NCI-H526 (cell line): ENCODE data around the gene PIGT.

Experiments
- DNase-seq, 2 experiments: peaks; one replicate each; lab custom pipeline; 2025; lab: John Stamatoyannopoulos, UW

PIGT gene

GRCh38 chr20:45415822-45416637, at the start of gene PIGT:
PIGT (plus strand) TSS chr20:45416141; CDS start chr20:45416157, 16 bp downstream.
- DNase-seq, result peak; percentile 94 to 96

- DNase-seq, result no peak
Observed at GRCh38 chr20:45366192-45366591, 49.7 kb upstream of the PIGT start.

- DNase-seq, result no peak
Observed at GRCh38 chr20:45366631-45367030, 49.3 kb upstream of the PIGT start.

GRCh38 chr20:45367126-45367525, 48.8 kb upstream of the PIGT start:
- no peak for DNase-seq

GRCh38 chr20:45368221-45368980, 47.5 kb upstream of the PIGT start:
- DNase-seq, result no peak

GRCh38 chr20:45370571-45371160, 45.3 kb upstream of the PIGT start:
- DNase-seq, result no peak

GRCh38 chr20:45372241-45372640, 43.7 kb upstream of the PIGT start:
- no peak for DNase-seq

GRCh38 chr20:45372646-45373352, 43.1 kb upstream of the PIGT start:
- DNase-seq, result peak; percentile 17 to 63

GRCh38 chr20:45373353-45374100, 42.4 kb upstream of the PIGT start:
- peak; percentile 93 to 97 for DNase-seq

- no peak for DNase-seq
Observed at GRCh38 chr20:45374101-45374467, 41.9 kb upstream of the PIGT start.

GRCh38 chr20:45374966-45375365, 41.0 kb upstream of the PIGT start:
- DNase-seq, result no peak

- DNase-seq, result peak; percentile 56 to 79
Observed at GRCh38 chr20:45377269-45377668, 38.7 kb upstream of the PIGT start.

- no peak for DNase-seq
Observed at GRCh38 chr20:45378191-45378590, 37.8 kb upstream of the PIGT start, which contains the start of gene TP53TG5. TP53TG5 (minus strand) TSS chr20:45378325; CDS start chr20:45378236, 89 bp downstream.

GRCh38 chr20:45387274-45387673, 28.7 kb upstream of the PIGT start:
- no peak for DNase-seq

- no peak for DNase-seq
Observed at GRCh38 chr20:45390931-45391330, 25.0 kb upstream of the PIGT start.

- no peak for DNase-seq
Observed at GRCh38 chr20:45391559-45391958, 24.4 kb upstream of the PIGT start.

- DNase-seq, result peak in 1 of 2 experiments; percentile 18
Observed at GRCh38 chr20:45392733-45393132, 23.2 kb upstream of the PIGT start.

GRCh38 chr20:45394221-45395113, 21.5 kb upstream of the PIGT start:
- DNase-seq, result no peak

- no peak for DNase-seq
Observed at GRCh38 chr20:45395114-45395415, 20.9 kb upstream of the PIGT start.

- DNase-seq, result no peak
Observed at GRCh38 chr20:45399018-45399417, 16.9 kb upstream of the PIGT start.
